ENCODE measurements around the gene HOXB9.

The HOXB9 gene

DNA sequence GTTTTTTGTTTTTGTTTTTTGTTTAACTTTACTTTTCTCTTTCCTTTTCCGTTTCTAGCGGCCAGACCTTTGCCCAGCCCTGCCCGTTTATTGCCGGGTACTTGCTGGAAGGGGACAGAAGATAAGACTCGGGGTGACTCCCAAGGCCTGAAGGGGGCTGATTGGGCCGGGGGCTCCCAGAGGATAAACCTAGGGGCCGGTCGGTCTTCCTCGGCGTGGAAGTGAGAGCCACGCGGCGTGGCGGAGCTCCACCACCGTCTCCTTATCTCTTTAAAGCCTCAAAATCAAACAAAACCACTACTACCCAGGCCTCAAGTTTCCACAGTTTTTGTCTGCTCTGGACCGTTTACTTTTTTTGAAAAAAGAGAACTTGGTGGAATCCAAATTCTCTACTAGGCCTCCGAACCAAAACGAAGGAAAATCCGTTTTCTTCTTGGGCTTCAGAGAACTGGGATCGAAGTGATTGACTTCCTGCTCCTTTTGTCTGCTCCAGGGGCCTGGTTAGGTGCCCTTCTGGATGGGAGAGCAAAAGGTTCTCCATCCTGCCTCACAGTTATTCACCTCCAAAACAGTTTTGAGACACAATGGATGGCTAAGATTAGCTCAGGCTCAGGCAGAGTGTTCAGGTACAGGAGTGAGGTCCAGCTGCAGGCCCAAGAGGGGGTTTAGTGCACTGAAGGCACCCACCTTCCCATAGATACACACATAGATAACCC is 8.5 kb upstream of the HOXB9 start:
- DNase-seq: no peak
- Histone ChIP-seq H2AFZ (ENCODE audit: low read length) (no peak overlapping the region), H3K4me3 (ENCODE audit: low read length) (no peak overlapping the region), H3K27me3 (replicated peaks; ENCODE audit: insufficient read depth, low read length) (peaks cover 34% of the 10 kb centered on the region), H3K27ac (ENCODE audit: low read length) (no peak overlapping the region), H4K20me1 (ENCODE audit: insufficient read depth, low read length) (no peaks in the 10 kb centered on the region), H3K9me3 (replicated peaks; ENCODE audit: insufficient read depth, low read length) (no peaks in the 10 kb centered on the region), H3K36me3 (replicated peaks; ENCODE audit: insufficient read depth, low read length) (no peaks in the 10 kb centered on the region), H3K9ac (ENCODE audit: low read length) (no peak overlapping the region), H3K9me2 (replicated peaks; ENCODE audit: insufficient read depth, low read length) (no peaks in the 10 kb centered on the region), H3K4me2 (ENCODE audit: low read depth, low read length) (no peak overlapping the region), H3K79me2 (ENCODE audit: low read length) (no peaks in the 10 kb centered on the region), H3F3A (ENCODE audit: insufficient read depth, low read length) (no peaks in the 10 kb centered on the region), H3K4me1 (ENCODE audit: low read length) (peaks cover 4% of the 10 kb centered on the region; the same call in 1 of the 2 replicates)
- TF ChIP-seq, protein P1, sequence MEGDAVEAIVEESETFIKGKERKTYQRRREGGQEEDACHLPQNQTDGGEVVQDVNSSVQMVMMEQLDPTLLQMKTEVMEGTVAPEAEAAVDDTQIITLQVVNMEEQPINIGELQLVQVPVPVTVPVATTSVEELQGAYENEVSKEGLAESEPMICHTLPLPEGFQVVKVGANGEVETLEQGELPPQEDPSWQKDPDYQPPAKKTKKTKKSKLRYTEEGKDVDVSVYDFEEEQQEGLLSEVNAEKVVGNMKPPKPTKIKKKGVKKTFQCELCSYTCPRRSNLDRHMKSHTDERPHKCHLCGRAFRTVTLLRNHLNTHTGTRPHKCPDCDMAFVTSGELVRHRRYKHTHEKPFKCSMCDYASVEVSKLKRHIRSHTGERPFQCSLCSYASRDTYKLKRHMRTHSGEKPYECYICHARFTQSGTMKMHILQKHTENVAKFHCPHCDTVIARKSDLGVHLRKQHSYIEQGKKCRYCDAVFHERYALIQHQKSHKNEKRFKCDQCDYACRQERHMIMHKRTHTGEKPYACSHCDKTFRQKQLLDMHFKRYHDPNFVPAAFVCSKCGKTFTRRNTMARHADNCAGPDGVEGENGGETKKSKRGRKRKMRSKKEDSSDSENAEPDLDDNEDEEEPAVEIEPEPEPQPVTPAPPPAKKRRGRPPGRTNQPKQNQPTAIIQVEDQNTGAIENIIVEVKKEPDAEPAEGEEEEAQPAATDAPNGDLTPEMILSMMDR (IDR thresholded peaks at IDR 0.05; ENCODE audit: low read length): no peak
- TF ChIP-seq EZH2 (optimal IDR thresholded peaks at IDR 0.05; ENCODE audit: low read depth, low read length): no peak
- no peak for TF ChIP-seq EZH2phosphoT487 (IDR thresholded peaks at IDR 0.05; ENCODE audit: low read length)

DNA sequence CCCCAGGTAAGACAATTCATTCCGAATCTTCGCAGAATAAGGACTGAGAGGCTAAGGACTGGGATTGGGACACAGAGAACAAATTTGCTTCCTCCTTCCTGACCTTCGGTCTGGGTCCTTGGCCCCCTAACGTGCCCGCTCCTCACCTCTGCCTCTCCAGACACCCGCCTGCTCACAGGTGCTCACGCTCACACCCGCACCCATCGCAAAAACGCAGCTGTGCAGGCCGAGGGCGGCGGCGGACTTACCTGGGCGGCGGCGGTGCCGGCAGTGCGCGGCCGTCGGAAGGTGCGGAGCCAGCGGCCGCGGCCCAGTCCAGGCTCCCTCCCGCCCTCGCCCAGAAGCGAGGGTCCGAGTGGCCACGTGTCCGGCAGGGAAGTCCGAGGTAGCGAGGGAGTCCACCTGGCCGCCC is 7.1 kb upstream of the HOXB9 start:
- Histone ChIP-seq H3K4me3 (ENCODE audit: low read length) (no peak overlapping the region), H3K9me2 (replicated peaks; ENCODE audit: insufficient read depth, low read length) (no peaks in the 10 kb centered on the region), H3K4me2 (ENCODE audit: low read depth, low read length) (no peak overlapping the region), H3K79me2 (ENCODE audit: low read length) (no peaks in the 10 kb centered on the region), H3K27ac (ENCODE audit: low read length) (no peak overlapping the region), H3K9ac (ENCODE audit: low read length) (no peak overlapping the region), H2AFZ (ENCODE audit: low read length) (no peak overlapping the region), H4K20me1 (ENCODE audit: insufficient read depth, low read length) (no peaks in the 10 kb centered on the region), H3F3A (ENCODE audit: insufficient read depth, low read length) (no peaks in the 10 kb centered on the region), H3K9me3 (replicated peaks; ENCODE audit: insufficient read depth, low read length) (no peaks in the 10 kb centered on the region), H3K27me3 (replicated peaks; ENCODE audit: insufficient read depth, low read length) (peaks cover 43% of the 10 kb centered on the region), H3K36me3 (replicated peaks; ENCODE audit: insufficient read depth, low read length) (no peaks in the 10 kb centered on the region), H3K4me1 (ENCODE audit: low read length) (peaks cover 4% of the 10 kb centered on the region; the same call in 1 of the 2 replicates)
- TF ChIP-seq EZH2 (optimal IDR thresholded peaks at IDR 0.05; ENCODE audit: low read depth, low read length): no peak
- TF ChIP-seq EZH2phosphoT487 (IDR thresholded peaks at IDR 0.05; ENCODE audit: low read length): no peak
- TF ChIP-seq, protein P1 (IDR thresholded peaks at IDR 0.05; ENCODE audit: low read length): no peak
- no peak for DNase-seq

DNA sequence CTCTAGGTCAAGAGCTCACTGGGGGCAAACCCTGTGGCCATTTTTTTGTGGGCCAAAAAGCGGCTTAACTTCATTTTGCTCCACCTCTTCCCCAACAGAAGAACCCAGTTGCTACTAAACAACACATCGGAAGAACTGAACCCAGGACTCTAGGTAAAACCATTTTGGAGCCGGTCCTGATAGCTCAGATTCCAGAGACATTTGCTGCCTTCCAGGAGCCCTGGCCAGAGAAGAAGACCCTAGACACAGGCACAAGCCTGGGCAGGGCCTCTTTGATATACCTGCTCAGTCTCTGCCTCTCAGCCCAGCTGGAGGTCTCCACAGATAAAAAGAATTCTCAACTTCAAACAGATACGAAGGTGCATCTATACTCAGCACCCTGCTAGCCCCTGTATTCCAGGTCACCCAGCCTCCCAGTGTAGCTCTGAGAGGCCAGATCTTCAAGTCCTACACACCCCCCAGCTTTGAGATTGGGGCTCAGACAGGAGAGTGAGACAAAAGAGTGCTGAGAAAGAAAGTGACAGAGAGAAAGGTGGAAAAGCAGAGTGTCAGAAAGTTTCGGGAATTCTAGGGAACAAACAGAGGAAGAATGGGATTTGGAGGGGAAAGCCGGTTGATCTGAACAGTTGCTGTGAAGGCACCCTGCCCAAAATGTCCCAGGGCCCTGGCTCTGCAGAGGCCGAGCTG is 6.6 kb upstream of the HOXB9 start:
- no peaks in the 10 kb centered on the region for H3K36me3 ChIP-seq (replicated peaks; ENCODE audit: insufficient read depth, low read length)
- no peak overlapping the region for H3K4me3 ChIP-seq (ENCODE audit: low read length)
- peaks cover 43% of the 10 kb centered on the region for H3K27me3 ChIP-seq (replicated peaks; ENCODE audit: insufficient read depth, low read length)
- H3K79me2 ChIP-seq (ENCODE audit: low read length): no peaks in the 10 kb centered on the region
- H3K9ac ChIP-seq (ENCODE audit: low read length): no peak overlapping the region
- no peaks in the 10 kb centered on the region for H3K9me3 ChIP-seq (replicated peaks; ENCODE audit: insufficient read depth, low read length)
- H3K9me2 ChIP-seq (replicated peaks; ENCODE audit: insufficient read depth, low read length): no peaks in the 10 kb centered on the region
- TF ChIP-seq, protein P1 (IDR thresholded peaks at IDR 0.05; ENCODE audit: low read length): no peak
- TF ChIP-seq EZH2 (optimal IDR thresholded peaks at IDR 0.05; ENCODE audit: low read depth, low read length) (no peak), EZH2phosphoT487 (IDR thresholded peaks at IDR 0.05; ENCODE audit: low read length) (no peak)
- H3F3A ChIP-seq (ENCODE audit: insufficient read depth, low read length): no peaks in the 10 kb centered on the region
- H3K4me2 ChIP-seq (ENCODE audit: low read depth, low read length): no peak overlapping the region
- no peak for DNase-seq
- no peaks in the 10 kb centered on the region for H4K20me1 ChIP-seq (ENCODE audit: insufficient read depth, low read length)
- H3K27ac ChIP-seq (ENCODE audit: low read length): no peak overlapping the region
- H3K4me1 ChIP-seq (ENCODE audit: low read length): peaks cover 4% of the 10 kb centered on the region; the same call in 1 of the 2 replicates
- H2AFZ ChIP-seq (ENCODE audit: low read length): no peak overlapping the region

Measured in MM.1S (cell line).